Fibroblast of skin of left biceps (primary cell): Measurements from ENCODE around the gene EPN1.

ENCODE experiments used
- DNase-seq, 2 experiments: peaks; one replicate each; pipeline ENCODE4 v3.0.0-alpha.2; 2013; ENCODE audit warnings: low read depth in 2 of 2

The EPN1 gene

DNA sequence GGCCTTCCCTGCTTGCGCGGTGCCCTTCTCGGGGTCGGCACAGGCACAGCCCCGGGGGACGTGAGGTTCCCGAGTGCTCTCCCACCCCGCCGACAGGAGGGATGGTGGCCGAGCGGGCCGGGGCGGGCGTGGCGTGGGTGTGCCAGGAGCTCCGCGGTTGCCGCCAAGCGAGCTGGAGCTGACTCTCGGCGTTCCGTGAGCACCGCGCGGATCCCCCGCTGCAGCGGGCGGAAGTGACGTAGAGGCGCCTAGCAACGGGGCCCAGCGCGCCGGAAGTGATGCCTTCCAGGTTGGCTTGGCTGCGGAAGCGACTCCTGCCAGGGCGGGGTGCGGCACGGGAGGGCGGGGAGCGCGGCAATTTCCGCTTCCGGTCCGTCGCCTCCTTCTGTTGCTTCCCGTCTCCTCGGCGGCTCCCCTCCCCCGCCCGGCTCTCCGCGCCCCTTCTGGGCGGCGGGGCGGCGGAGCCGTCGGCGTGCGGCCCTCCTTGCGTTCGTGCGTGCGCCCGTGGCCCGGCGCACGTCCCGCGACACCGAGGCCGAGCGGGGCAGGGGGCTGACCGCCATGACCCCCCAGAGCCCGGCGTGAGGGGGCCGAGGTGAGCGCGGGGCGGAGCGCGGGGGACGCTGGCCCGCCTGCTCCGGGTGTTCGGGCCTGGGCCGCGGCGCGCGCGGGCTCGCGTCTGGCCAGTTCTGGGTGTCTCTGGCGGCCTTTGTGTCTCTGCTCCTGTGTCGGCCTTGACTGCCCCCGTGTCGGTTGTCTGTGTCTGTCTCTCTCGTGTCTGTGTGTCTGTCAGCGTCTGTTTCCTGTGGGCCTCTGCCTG is at the start of gene EPN1:
EPN1 (plus strand) TSS at position 386 of the 820 bp plus-strand sequence. CDS start 3,402 bp downstream, outside the sequence.
- peak; percentile 85 to 88 for DNase-seq

GRCh38 chr19:55626350-55626749 is 48.7 kb upstream of the EPN1 start:
- no peak for DNase-seq

DNA sequence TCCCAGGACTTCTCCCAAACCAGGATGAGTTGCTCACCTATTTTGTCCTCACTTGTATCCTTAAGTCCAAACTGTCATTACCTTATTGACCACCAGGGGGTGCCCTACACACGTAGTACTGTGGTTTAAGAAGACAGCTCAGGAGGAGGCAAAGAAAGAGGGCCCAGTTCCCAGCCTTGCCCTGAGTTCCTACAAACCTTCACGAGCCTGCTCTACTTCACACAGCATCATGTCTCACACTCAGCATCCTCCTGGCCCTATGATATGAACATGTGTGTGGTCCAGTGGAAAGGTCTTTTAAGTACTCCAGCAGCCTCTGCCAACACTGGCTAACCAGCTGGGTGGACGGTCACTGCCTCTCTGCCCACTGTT is 42.6 kb upstream of the EPN1 start:
- DNase-seq: peak; percentile 73 to 75

DNA sequence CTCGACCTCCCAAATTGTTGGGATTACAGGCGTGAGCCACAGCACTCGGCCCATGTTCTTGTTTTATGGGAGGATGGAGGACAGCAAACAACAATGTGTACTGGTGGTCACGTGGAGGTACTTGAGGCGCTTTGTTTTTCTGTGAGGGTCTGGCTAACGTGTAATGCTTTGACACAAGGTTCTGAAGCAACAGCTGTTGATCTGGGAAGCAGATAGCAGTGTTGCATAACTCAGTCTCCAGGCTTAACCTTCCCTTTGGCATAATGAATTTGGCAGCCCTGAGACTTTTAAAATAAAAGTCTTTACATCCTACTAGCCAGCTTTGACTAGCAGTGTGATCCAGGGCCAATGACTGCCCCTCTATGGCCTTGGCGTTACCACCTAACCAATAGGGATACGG is 41.2 kb upstream of the EPN1 start:
- DNase-seq: no peak

GRCh38 chr19:55635334-55635717 is 39.7 kb upstream of the EPN1 start:
- DNase-seq: no peak

- no peak for DNase-seq
These were observed 39.1 kb upstream of the EPN1 start for GRCh38 chr19:55635856-55636440.

GRCh38 chr19:55636723-55637122 is 38.3 kb upstream of the EPN1 start:
- no peak for DNase-seq

DNA sequence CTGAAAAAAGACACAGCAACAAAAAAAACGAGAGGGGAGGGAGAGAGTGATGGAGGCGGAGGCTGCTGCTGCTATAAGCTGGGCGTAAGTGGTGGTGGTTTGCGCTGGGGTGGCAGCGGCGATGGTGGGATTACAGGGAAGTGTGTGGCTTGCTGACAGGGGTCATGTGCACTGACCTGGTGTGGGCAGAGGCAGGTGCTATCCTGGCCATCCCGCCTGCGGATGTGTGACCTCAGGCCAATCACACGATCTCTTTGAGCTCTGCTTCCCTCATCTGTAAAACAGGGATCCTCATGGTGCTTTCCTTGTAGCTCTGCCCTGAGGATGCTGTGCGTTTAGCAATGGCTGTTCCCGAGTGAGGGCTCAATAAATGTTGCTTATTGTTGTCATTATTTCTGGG is 37.5 kb upstream of the EPN1 start:
- DNase-seq: no peak

GRCh38 chr19:55638864-55639359 is 36.1 kb upstream of the EPN1 start:
- DNase-seq: no peak

DNA sequence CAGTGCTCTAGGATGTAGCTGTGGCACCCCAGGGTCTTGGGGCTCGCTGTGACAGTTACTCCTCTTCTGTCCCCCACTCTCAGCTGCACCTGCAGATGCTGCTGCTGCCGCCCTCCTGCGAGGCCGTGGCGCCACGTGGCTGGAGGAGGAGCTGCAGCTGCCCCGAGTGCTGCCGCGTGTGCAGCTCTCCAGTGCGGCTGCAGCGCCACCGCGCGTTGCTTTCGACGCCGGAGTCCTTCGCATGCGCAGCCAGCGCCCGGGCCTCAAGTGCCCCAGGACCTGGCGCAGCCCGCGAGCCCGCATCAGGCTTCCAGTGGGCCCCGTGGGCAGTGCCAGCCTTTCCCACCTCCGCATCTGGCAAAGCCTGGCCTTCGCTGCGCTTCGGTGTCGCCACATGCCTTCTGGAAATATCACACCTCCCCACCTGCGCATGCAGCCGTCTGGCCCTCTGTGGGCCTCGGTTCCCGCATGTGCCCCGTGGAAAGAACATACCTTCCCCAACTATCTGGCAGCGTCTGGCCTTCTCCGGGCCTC is 34.9 kb upstream of the EPN1 start:
- DNase-seq: no peak

DNA sequence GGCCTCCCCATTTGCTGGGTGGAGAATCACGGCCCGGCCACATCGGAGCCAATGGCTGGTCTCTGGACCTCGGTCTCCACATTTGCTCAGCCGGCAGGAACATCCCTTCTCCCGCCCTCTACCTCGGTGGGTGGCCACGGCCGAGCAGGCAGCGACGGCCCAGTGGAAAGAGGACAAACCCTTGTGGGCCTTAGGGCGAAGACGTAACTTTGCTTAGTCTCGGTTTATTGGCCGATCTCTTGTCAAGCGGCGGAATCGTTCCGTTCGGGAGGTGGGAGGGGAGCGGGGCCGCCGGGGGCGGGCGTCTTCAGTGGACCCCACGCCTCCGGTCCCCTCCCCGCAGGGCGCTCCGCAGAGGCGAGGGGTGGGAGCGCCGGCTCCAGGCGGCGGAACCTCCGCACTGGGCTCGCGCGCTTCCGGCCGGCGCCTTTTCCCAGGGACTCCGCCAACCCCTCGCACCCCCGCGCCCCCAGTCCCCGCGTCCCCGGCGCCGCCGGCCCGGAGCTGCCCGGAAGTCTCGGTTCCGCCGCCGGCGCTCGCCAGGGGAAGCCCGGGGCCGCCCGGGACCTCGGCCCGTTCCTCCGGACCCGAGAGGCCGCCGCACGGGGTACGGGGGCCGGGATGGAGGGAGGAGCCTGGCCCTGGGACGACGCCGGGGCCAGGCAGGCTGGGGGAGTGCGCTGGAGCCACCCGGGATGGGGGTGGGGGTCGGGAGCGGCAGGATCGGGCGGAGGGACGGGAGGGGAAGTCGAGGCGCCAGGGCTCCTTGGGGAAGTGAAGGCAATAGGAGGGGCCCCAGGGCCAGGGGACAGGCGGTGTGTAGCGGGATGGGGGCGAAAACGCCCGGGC is 34.2 kb upstream of the EPN1 start, which contains the start of gene ZNF580:
ZNF580 (plus strand) TSS at position 426 of the 849 bp plus-strand sequence. CDS start 1,507 bp downstream, outside the sequence.
- DNase-seq: peak in 1 of 2 experiments; percentile 67

- no peak for DNase-seq
These were observed 33.4 kb upstream of the EPN1 start for GRCh38 chr19:55641426-55642152.

- no peak for DNase-seq
These were observed 32.6 kb upstream of the EPN1 start for GRCh38 chr19:55642153-55643002.

DNA sequence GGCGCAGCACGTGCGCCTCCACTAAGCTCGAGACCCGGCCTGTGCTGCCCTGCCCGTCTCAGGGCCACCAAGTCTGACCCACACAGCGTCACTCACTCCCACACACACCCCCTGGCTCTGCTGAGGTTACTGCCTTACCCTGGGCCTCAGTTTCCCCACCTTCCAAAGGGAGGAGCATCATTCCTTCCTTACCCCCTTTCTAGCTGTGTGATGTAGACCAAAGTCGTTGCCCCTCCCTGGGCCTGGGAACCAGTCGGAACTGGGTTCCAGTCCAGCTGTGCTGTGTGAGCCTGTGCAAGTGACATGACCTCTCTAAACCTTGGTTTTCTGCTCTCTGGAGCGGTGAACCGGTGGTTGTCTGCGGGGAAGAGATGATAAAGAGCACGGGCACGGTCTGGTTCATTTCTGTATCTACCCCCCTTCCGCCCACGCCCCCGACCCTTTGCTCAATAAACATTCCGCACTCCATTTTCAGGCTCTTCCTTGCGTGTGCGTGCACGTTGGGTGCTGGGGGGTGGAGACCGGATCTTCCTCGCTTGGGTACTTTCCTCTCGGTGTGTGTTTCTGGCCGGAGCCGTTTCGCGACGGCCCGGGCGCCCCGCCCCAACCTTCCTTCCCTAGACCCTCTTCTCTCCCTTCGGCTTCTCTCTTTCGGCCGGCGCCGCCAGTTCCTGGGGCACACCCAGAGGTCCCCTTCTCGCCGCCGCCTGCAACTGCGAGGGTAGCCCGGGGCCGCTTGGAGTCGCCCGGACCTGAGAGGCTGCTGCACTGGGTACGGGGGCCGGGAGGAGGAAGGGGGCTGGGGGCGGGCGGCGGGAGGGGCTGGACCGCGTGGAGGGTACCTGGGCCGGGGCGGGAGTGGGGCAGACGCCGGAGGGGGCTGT is 31.8 kb upstream of the EPN1 start, which contains the start of gene ZNF581:
ZNF581 (plus strand) TSS at position 647 of the 884 bp plus-strand sequence. CDS start 923 bp downstream, outside the sequence.
- peak in 1 of 2 experiments; percentile 42 for DNase-seq

DNA sequence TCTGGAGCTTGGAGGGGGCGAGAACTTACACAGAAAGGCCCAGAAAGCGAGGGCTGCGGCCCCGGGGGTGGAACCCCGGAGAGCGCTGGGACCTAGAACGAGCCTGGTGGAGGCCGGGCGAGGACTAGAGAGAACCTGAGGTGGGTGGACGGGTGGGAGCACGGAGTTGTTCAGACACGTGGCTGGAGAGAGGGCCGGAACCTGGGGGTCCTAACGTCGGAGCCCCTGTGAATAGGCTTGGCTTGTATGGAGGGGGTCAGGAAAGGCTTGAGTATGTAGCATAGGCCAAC is 31.2 kb upstream of the EPN1 start:
- DNase-seq: no peak

DNA sequence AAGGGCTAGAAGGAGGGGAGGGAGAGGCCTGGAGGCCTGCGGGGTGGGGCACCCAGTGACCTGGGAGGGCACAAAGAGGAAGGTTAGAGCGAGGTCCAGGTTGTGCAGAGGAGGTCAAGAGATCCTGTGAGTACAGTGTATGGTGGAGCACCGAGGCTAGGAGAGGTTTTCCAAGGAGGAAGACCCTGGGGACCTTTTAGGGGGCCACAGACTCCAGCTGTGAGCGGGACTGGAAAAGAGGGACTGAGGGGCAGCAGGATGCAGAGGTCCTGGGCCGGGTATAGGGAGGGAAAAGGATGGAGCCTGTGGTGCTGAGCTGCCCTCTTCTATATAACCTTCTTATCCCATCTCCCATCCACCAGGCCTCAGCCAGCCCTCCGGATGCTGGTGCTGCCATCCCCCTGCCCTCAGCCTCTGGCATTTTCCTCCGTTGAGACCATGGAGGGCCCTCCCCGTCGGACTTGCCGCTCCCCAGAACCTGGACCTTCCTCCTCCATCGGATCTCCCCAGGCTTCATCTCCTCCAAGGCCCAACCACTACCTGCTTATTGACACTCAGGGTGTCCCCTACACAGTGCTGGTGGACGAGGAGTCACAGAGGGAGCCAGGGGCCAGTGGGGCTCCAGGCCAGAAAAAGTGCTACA is 30.7 kb upstream of the EPN1 start:
- DNase-seq: no peak

GRCh38 chr19:55644842-55645511 is 30.0 kb upstream of the EPN1 start:
- DNase-seq: no peak

DNA sequence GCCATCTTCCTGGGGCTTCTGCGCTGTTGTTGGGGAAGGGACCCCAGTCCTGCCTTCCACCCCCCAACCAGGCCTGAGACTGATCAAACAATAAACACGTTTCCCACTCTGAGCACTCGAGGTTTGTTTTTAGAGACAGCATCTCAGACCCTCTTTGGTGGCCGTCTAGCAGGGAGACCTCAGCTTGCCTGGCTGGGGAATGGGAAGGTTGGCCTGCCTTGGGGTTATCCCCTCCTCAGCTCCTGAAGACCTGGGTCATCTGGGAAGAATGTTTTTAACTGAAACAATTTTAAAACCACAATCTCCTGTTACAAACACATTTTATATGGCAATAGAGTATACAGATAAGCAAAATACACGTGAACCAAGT is 29.5 kb upstream of the EPN1 start:
- no peak for DNase-seq
